ENCODE measurements around the gene EFCAB11. TPM values are rescaled to one million over a fixed set of nuclear protein-coding genes. Genes with fewer than 3 reads are reported as not detected.

Gene EFCAB11
- total RNA-seq, 4 donors from 2014 or later = 0.93 to 9.6 (median 3.1) TPM

DNA sequence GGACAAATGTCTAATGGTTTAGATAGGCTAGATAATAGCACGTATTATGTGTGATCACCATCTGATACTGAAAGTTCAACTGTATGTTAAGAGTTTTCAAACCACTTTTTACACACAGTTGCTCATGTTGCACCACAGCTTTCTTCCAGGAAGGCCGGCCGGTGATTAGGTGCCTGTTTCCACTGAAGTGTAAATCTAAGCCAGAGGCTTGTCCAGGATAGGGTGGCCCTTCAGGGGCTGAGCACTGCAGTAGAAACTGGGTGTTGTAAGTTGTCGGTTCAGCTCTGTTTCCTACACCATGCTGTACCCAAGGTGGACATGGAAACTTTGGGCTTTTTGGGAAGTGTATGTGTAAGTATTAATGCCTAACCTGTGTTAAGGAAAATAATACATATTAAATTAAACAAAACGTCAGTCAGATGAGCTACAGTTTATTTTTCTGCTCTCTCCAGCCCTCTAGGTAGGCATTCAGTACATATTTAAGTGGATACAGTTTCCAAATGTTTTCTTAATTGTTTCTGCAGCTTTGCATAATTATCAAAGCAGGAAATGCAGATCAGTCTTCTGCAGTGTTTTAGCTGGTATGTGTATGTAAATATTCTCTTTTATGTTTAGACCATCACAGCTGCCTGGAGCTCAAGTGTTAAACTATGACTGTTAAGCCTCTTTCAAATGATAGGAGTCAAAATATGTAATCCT, 32.1 kb upstream of the EFCAB11 start:
- no peaks in the 10 kb centered on the region for H3K9me3 ChIP-seq
- H3K36me3 ChIP-seq = peaks cover 0 to 94% of the 10 kb centered on the region in 2 donors
- H3K4me3 ChIP-seq = no peak overlapping the region
- H3K27ac ChIP-seq = no peak overlapping the region
- ATAC-seq = no peak
- H3K27me3 ChIP-seq = no peaks in the 10 kb centered on the region
- WGBS, 2 donors (ENCODE audit: low coverage in 1 of 2) = 69 to 70% methylated on average over 3 to 5 of the region's 5 CpGs
- no peak for TF ChIP-seq EP300 (IDR thresholded peaks at IDR 0.05)
- TF ChIP-seq, protein P1, sequence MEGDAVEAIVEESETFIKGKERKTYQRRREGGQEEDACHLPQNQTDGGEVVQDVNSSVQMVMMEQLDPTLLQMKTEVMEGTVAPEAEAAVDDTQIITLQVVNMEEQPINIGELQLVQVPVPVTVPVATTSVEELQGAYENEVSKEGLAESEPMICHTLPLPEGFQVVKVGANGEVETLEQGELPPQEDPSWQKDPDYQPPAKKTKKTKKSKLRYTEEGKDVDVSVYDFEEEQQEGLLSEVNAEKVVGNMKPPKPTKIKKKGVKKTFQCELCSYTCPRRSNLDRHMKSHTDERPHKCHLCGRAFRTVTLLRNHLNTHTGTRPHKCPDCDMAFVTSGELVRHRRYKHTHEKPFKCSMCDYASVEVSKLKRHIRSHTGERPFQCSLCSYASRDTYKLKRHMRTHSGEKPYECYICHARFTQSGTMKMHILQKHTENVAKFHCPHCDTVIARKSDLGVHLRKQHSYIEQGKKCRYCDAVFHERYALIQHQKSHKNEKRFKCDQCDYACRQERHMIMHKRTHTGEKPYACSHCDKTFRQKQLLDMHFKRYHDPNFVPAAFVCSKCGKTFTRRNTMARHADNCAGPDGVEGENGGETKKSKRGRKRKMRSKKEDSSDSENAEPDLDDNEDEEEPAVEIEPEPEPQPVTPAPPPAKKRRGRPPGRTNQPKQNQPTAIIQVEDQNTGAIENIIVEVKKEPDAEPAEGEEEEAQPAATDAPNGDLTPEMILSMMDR (IDR thresholded peaks at IDR 0.05) = no peak
- no peak for TF ChIP-seq POLR2AphosphoS5 (IDR thresholded peaks at IDR 0.05)
- TF ChIP-seq POLR2A (IDR thresholded peaks at IDR 0.05) = no peak
- H3K4me1 ChIP-seq = no peaks in the 10 kb centered on the region

DNA sequence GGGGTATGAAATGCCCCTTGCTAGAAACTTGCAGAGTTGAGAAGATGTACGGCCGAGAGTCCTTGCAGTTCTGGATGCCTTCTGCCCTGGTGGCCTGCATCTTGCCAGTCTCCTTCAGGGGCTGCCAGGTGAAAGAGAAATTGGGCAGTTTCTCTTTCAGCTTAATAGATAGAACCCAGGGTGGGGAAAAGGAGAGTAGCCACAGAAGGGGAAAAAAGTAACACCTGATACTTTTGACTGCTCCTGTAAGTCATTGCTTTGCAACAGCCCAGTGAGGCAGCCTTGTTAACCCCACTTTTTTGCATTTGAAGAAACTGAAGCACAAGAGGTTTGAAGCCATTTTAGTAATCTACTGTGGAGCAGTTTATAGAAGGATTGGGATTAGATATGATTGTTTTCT, 28.8 kb upstream of the EFCAB11 start:
- 100% methylated on average over 1 of the region's 2 CpGs; no CpG with 5 or more reads in 1 of the 2 donors for WGBS, 2 donors (ENCODE audit: low coverage in 1 of 2)

GRCh38 chr14:89978656-89979055, 24.1 kb upstream of the EFCAB11 start:
- H3K36me3 ChIP-seq = peaks cover 0 to 96% of the 10 kb centered on the region in 2 donors
- ATAC-seq = no peak
- no peak overlapping the region for H3K4me3 ChIP-seq
- no peaks in the 10 kb centered on the region for H3K27me3 ChIP-seq
- H3K9me3 ChIP-seq = no peaks in the 10 kb centered on the region
- no peak overlapping the region for H3K27ac ChIP-seq
- 75 to 80% methylated on average over 1 to 4 of the region's 4 CpGs for WGBS, 2 donors (ENCODE audit: low coverage in 1 of 2)
- TF ChIP-seq POLR2A (IDR thresholded peaks at IDR 0.05) (no peak), EP300 (IDR thresholded peaks at IDR 0.05) (no peak), POLR2AphosphoS5 (IDR thresholded peaks at IDR 0.05) (no peak)
- TF ChIP-seq, protein P1 (IDR thresholded peaks at IDR 0.05) = no peak
- no peaks in the 10 kb centered on the region for H3K4me1 ChIP-seq

More for the DNA sequence above, 28.8 kb upstream of the EFCAB11 start:
- Histone ChIP-seq H3K4me3 (no peak overlapping the region), H3K4me1 (no peaks in the 10 kb centered on the region), H3K27ac (no peak overlapping the region), H3K36me3 (peaks cover 0 to 95% of the 10 kb centered on the region in 2 donors), H3K27me3 (no peaks in the 10 kb centered on the region), H3K9me3 (no peaks in the 10 kb centered on the region)
- no peak for TF ChIP-seq EP300 (IDR thresholded peaks at IDR 0.05)
- no peak for TF ChIP-seq POLR2AphosphoS5 (IDR thresholded peaks at IDR 0.05)
- TF ChIP-seq, protein P1 (IDR thresholded peaks at IDR 0.05) = no peak
- TF ChIP-seq POLR2A (IDR thresholded peaks at IDR 0.05) = no peak
- ATAC-seq = no peak

DNA sequence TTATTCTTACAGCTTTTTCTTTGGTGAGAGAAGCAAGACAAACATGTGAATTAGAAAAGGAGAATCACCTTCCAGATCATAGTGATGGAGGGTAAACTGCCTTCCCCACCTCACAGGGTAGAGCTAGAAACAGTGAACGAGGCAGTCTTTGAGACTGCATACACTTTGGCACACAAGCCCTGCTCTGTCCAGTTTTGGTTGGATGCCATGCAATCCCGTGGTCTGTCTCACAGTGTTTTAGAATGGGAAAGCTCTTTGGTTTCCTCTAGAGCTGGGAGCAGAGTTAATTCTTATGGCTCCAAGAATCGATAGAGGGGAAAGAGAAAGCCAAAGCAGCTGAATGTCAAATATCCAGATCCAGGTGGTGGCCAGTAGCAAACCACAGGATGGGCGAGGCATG, 23.1 kb upstream of the EFCAB11 start:
- H3K27me3 ChIP-seq = no peaks in the 10 kb centered on the region
- no peak overlapping the region for H3K4me3 ChIP-seq
- H3K9me3 ChIP-seq = no peaks in the 10 kb centered on the region
- no peak overlapping the region for H3K27ac ChIP-seq
- H3K36me3 ChIP-seq = peaks cover 0 to 88% of the 10 kb centered on the region in 2 donors
- ATAC-seq = no peak
- WGBS, 2 donors (ENCODE audit: low coverage in 1 of 2) = 74 to 100% methylated on average over 1 to 4 of the region's 4 CpGs
- H3K4me1 ChIP-seq = no peaks in the 10 kb centered on the region
- TF ChIP-seq POLR2AphosphoS5 (IDR thresholded peaks at IDR 0.05) (no peak), EP300 (IDR thresholded peaks at IDR 0.05) (no peak), POLR2A (IDR thresholded peaks at IDR 0.05) (no peak)
- TF ChIP-seq, protein P1 (IDR thresholded peaks at IDR 0.05) = no peak

DNA sequence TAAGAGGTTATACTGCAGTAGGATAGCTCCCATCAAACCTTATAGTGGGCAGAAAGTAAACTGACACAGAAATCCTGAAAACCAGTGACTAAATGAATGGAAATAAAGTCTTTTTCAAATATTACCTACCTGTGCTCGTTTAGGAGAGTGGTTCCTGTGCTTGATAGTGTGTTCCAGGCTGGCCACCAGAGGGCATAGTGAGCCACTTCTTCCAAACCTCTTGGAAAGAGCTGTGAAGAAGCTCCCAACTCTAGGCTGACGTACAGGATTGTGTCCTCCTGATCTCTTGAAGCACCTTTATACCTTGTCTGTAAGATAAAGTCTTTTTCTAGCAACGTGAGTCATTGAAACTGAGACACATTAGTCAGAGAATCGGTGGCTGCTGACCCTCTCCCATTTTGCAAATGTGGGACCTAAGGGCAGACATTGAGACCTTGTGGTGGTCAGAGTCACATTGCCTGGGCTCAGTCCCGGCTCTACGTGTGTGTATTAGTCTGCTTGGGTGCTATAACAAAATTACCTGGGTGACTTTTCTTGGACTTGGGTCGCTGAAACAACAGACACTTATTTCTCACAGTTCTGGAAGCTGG, 18.8 kb upstream of the EFCAB11 start:
- Histone ChIP-seq H3K4me1 (no peaks in the 10 kb centered on the region), H3K4me3 (no peak overlapping the region), H3K36me3 (peaks cover 0 to 80% of the 10 kb centered on the region in 2 donors), H3K9me3 (no peaks in the 10 kb centered on the region), H3K27me3 (no peaks in the 10 kb centered on the region), H3K27ac (no peak overlapping the region)
- ATAC-seq = peak; percentile 69
- 0% methylated on average over 1 of the region's 7 CpGs for WGBS, 2 donors (ENCODE audit: low coverage in 1 of 2)
- TF ChIP-seq, protein P1 (IDR thresholded peaks at IDR 0.05) = peak; percentile 62 to 77 (median 72)
- no peak for TF ChIP-seq POLR2AphosphoS5 (IDR thresholded peaks at IDR 0.05)

All from gastroesophageal sphincter (tissue), 4 donors.